Measurements from ENCODE around the gene PLAAT3.
"Not testable (repeated sequence)": the region's sequence is repeated elsewhere in the genome, so short reads cannot be mapped to it uniquely, and the experiment has no call there.

Gene PLAAT3

GRCh38 chr11:63614136-63614671 is at the start of gene PLAAT3:
TSS of gene PLAAT3 (minus strand) at chr11:63614433. CDS start at chr11:63614014, 419 bp downstream.
- Histone ChIP-seq H3K9me3 (ENCODE audit: control insufficient read depth, insufficient read depth, low read length) (no peaks in the 10 kb centered on the region), H3K27me3 (ENCODE audit: control insufficient read depth, insufficient read depth, low read length) (no peaks in the 10 kb centered on the region), H3K4me1 (ENCODE audit: control insufficient read depth, insufficient read depth, low read length) (peaks cover 23% of the 10 kb centered on the region), H3K9ac (ENCODE audit: low read depth, low read length) (peak within 1 kb of the TSS; percentile 65), H3K36me3 (ENCODE audit: control insufficient read depth, insufficient read depth, low read length) (no peaks in the 10 kb centered on the region), H3K4me3 (ENCODE audit: low read depth, low read length) (peak within 1 kb of the TSS; percentile 78)

DNA sequence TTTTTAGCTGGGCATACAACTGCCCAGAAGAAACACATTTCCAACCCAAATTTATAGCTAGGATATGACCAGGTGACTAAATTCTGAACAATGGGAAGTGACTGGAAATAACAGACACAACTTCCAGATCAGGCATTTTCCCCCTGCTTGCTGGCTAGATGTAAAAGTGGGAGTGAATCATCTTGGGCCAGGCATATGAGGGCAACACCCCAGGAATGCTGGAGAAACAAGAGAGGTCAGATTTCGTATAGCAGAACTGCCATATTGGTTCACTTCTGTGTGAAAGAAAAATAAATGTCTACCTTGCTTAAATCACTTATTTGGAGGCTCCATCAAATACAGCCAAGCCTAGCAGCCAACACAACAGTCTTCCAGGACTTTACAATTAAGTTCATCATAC is 49.6 kb upstream of the PLAAT3 start:
- Histone ChIP-seq H3K4me1 (ENCODE audit: control insufficient read depth, insufficient read depth, low read length) (peaks cover 4% of the 10 kb centered on the region), H3K9me3 (ENCODE audit: control insufficient read depth, insufficient read depth, low read length) (no peaks in the 10 kb centered on the region), H3K4me3 (ENCODE audit: low read depth, low read length) (no peak overlapping the region), H3K27me3 (ENCODE audit: control insufficient read depth, insufficient read depth, low read length) (no peaks in the 10 kb centered on the region), H3K36me3 (ENCODE audit: control insufficient read depth, insufficient read depth, low read length) (no peaks in the 10 kb centered on the region), H3K9ac (ENCODE audit: low read depth, low read length) (no peak overlapping the region)

- no peaks in the 10 kb centered on the region for H3K36me3 ChIP-seq (ENCODE audit: control insufficient read depth, insufficient read depth, low read length)
- no peak overlapping the region for H3K9ac ChIP-seq (ENCODE audit: low read depth, low read length)
- no peaks in the 10 kb centered on the region for H3K4me1 ChIP-seq (ENCODE audit: control insufficient read depth, insufficient read depth, low read length)
- no peaks in the 10 kb centered on the region for H3K9me3 ChIP-seq (ENCODE audit: control insufficient read depth, insufficient read depth, low read length)
- H3K27me3 ChIP-seq (ENCODE audit: control insufficient read depth, insufficient read depth, low read length), result no peaks in the 10 kb centered on the region
- H3K4me3 ChIP-seq (ENCODE audit: low read depth, low read length), result no peak overlapping the region
These were observed 46.7 kb upstream of the PLAAT3 start for GRCh38 chr11:63660972-63661371.

GRCh38 chr11:63652671-63653070 is 38.4 kb upstream of the PLAAT3 start:
- no peaks in the 10 kb centered on the region for H3K4me1 ChIP-seq (ENCODE audit: control insufficient read depth, insufficient read depth, low read length)
- no peaks in the 10 kb centered on the region for H3K9me3 ChIP-seq (ENCODE audit: control insufficient read depth, insufficient read depth, low read length)
- H3K27me3 ChIP-seq (ENCODE audit: control insufficient read depth, insufficient read depth, low read length), result no peaks in the 10 kb centered on the region
- peaks cover 6% of the 10 kb centered on the region for H3K36me3 ChIP-seq (ENCODE audit: control insufficient read depth, insufficient read depth, low read length)
- no peak overlapping the region for H3K4me3 ChIP-seq (ENCODE audit: low read depth, low read length)
- no peak overlapping the region for H3K9ac ChIP-seq (ENCODE audit: low read depth, low read length)

DNA sequence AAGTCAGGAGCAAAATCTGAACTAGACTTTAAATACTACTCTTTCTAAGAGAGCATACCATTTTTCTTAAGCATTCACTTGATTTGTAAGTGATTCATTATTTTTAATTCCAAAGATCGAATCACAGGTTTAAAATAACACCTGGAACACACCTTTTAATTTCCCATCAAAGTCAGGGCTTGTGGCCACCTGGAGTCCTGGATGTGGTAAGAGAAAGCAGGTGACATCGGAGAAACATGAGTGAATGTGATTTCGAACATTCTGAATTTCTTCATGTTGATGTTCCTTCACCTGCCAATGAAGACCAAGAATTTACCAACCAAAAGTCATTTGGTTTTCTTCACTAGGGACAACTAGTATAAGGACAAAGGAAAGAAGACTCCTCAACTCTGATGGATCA is 29.0 kb upstream of the PLAAT3 start:
- Histone ChIP-seq H3K9me3 (ENCODE audit: control insufficient read depth, insufficient read depth, low read length) (no peaks in the 10 kb centered on the region), H3K4me3 (ENCODE audit: low read depth, low read length) (no peak overlapping the region), H3K36me3 (ENCODE audit: control insufficient read depth, insufficient read depth, low read length) (no peaks in the 10 kb centered on the region), H3K27me3 (ENCODE audit: control insufficient read depth, insufficient read depth, low read length) (no peaks in the 10 kb centered on the region), H3K9ac (ENCODE audit: low read depth, low read length) (no peak overlapping the region), H3K4me1 (ENCODE audit: control insufficient read depth, insufficient read depth, low read length) (no peaks in the 10 kb centered on the region)

GRCh38 chr11:63641727-63642126 is 27.5 kb upstream of the PLAAT3 start:
- Histone ChIP-seq H3K4me1 (ENCODE audit: control insufficient read depth, insufficient read depth, low read length) (no peaks in the 10 kb centered on the region), H3K36me3 (ENCODE audit: control insufficient read depth, insufficient read depth, low read length) (no peaks in the 10 kb centered on the region), H3K4me3 (ENCODE audit: low read depth, low read length) (no peak overlapping the region), H3K9ac (ENCODE audit: low read depth, low read length) (no peak overlapping the region), H3K27me3 (ENCODE audit: control insufficient read depth, insufficient read depth, low read length) (no peaks in the 10 kb centered on the region), H3K9me3 (ENCODE audit: control insufficient read depth, insufficient read depth, low read length) (no peaks in the 10 kb centered on the region)

- H3K27me3 ChIP-seq (ENCODE audit: control insufficient read depth, insufficient read depth, low read length), result no peaks in the 10 kb centered on the region
- H3K9ac ChIP-seq (ENCODE audit: low read depth, low read length), result no peak overlapping the region
- no peaks in the 10 kb centered on the region for H3K9me3 ChIP-seq (ENCODE audit: control insufficient read depth, insufficient read depth, low read length)
- H3K36me3 ChIP-seq (ENCODE audit: control insufficient read depth, insufficient read depth, low read length), result peaks cover 3% of the 10 kb centered on the region
- no peak overlapping the region for H3K4me3 ChIP-seq (ENCODE audit: low read depth, low read length)
- H3K4me1 ChIP-seq (ENCODE audit: control insufficient read depth, insufficient read depth, low read length), result peaks cover 3% of the 10 kb centered on the region
These were observed 25.1 kb upstream of the PLAAT3 start for GRCh38 chr11:63639199-63639832.

DNA sequence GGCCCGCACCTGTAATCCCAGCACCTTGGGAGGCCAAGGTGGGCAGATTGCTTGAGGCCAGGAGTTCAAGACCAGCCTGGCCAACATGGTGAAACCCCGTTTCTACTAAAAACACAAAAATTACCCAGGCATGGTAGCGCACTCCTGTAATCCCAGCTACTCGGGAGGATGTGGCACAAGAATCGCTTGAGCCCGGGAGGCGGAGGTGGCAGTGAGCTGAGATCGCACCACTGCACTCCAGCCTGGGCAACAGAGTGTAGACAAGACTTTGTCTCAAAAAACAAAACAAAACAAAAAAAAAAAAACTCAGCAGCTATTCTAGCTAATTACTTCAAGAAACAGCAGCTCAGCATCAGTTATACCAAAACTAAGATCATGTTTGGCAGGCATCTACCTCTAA is 24.2 kb upstream of the PLAAT3 start:
- not testable (repeated sequence) for H3K9ac ChIP-seq (ENCODE audit: low read depth, low read length); H3K4me1 ChIP-seq (ENCODE audit: control insufficient read depth, insufficient read depth, low read length); H3K4me3 ChIP-seq (ENCODE audit: low read depth, low read length); H3K9me3 ChIP-seq (ENCODE audit: control insufficient read depth, insufficient read depth, low read length); H3K27me3 ChIP-seq (ENCODE audit: control insufficient read depth, insufficient read depth, low read length); H3K36me3 ChIP-seq (ENCODE audit: control insufficient read depth, insufficient read depth, low read length)

- Histone ChIP-seq H3K4me3 (ENCODE audit: low read depth, low read length) (no peak overlapping the region), H3K9me3 (ENCODE audit: control insufficient read depth, insufficient read depth, low read length) (no peaks in the 10 kb centered on the region), H3K36me3 (ENCODE audit: control insufficient read depth, insufficient read depth, low read length) (peaks cover 8% of the 10 kb centered on the region), H3K4me1 (ENCODE audit: control insufficient read depth, insufficient read depth, low read length) (peaks cover 3% of the 10 kb centered on the region), H3K9ac (ENCODE audit: low read depth, low read length) (no peak overlapping the region), H3K27me3 (ENCODE audit: control insufficient read depth, insufficient read depth, low read length) (no peaks in the 10 kb centered on the region)
These were observed 21.7 kb upstream of the PLAAT3 start for GRCh38 chr11:63635762-63636465.

GRCh38 chr11:63629426-63629825 is 15.2 kb upstream of the PLAAT3 start:
- H3K36me3 ChIP-seq (ENCODE audit: control insufficient read depth, insufficient read depth, low read length), result peaks cover 6% of the 10 kb centered on the region

DNA sequence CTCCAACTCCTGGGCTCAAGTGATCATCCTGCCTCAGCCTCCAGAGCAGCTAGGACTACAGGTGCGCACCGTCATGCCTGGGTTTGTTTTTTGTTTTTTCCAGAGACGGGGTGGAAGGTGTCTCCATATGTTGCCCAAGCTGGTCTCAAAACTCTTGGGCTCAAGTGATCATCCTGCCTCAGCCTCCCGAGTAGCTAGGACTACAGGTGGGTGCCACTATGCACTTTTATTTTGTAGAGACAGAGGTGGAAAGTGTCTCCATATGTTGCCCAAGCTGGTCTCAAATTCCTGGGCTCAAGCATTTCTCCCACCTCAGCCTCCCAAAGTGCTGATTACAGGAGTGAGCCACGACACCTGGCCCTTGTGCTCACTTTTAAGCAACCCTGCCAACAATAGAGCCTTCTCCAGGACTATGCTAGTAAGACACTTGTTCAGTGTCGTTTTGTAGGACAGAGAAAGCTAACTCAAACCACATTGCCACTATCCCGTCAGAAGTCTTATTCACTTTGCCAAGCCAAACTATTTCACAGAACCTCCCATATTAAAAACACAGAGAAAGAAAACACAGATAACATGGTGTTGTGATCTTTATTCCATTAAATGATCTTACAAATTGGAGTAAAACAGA is 9.4 kb upstream of the PLAAT3 start:
- no peaks in the 10 kb centered on the region for H3K27me3 ChIP-seq (ENCODE audit: control insufficient read depth, insufficient read depth, low read length)
- no peak overlapping the region for H3K4me3 ChIP-seq (ENCODE audit: low read depth, low read length)
- no peak overlapping the region for H3K9ac ChIP-seq (ENCODE audit: low read depth, low read length)
- peaks cover 4% of the 10 kb centered on the region for H3K4me1 ChIP-seq (ENCODE audit: control insufficient read depth, insufficient read depth, low read length)
- no peaks in the 10 kb centered on the region for H3K36me3 ChIP-seq (ENCODE audit: control insufficient read depth, insufficient read depth, low read length)
- H3K9me3 ChIP-seq (ENCODE audit: control insufficient read depth, insufficient read depth, low read length), result no peaks in the 10 kb centered on the region

More at GRCh38 chr11:63629426-63629825, 15.2 kb upstream of the PLAAT3 start:
- Histone ChIP-seq H3K4me3 (ENCODE audit: low read depth, low read length) (no peak overlapping the region), H3K4me1 (ENCODE audit: control insufficient read depth, insufficient read depth, low read length) (no peaks in the 10 kb centered on the region), H3K9me3 (ENCODE audit: control insufficient read depth, insufficient read depth, low read length) (no peaks in the 10 kb centered on the region), H3K27me3 (ENCODE audit: control insufficient read depth, insufficient read depth, low read length) (no peaks in the 10 kb centered on the region), H3K9ac (ENCODE audit: low read depth, low read length) (no peak overlapping the region)

GRCh38 chr11:63622323-63622722 is 8.1 kb upstream of the PLAAT3 start:
- H3K4me3 ChIP-seq (ENCODE audit: low read depth, low read length), result no peak overlapping the region
- no peaks in the 10 kb centered on the region for H3K27me3 ChIP-seq (ENCODE audit: control insufficient read depth, insufficient read depth, low read length)
- peaks cover 6% of the 10 kb centered on the region for H3K4me1 ChIP-seq (ENCODE audit: control insufficient read depth, insufficient read depth, low read length)
- no peaks in the 10 kb centered on the region for H3K36me3 ChIP-seq (ENCODE audit: control insufficient read depth, insufficient read depth, low read length)
- no peaks in the 10 kb centered on the region for H3K9me3 ChIP-seq (ENCODE audit: control insufficient read depth, insufficient read depth, low read length)
- no peak overlapping the region for H3K9ac ChIP-seq (ENCODE audit: low read depth, low read length)
